HEK293 (cell line): ENCODE measurements around the gene PDE4A.

ENCODE experiments used
- ATF2 ChIP-seq: fragments of 450-650 bp; formaldehyde crosslinking; IDR thresholded peaks from 2 replicates; pipeline ENCODE4 v1.5.1; 2016; ENCODE audit warnings: missing biosample characterization, missing genetic modification characterization, low read depth
- BCL11A ChIP-seq: fragments of 450-650 bp; formaldehyde crosslinking; IDR thresholded peaks from 2 replicates; pipeline ENCODE4 v1.5.1; 2016; ENCODE audit warnings: low read depth, missing biosample characterization, missing genetic modification characterization
- PBX3 ChIP-seq: sonication (generic); formaldehyde crosslinking; IDR thresholded peaks from 2 replicates; pipeline ENCODE4 v1.8.1; 2022; ENCODE audit warnings: mild to moderate bottlenecking, moderate library complexity, missing genetic modification reagents

- TF ChIP-seq PBX3 (CRISPR knock-in tag), result no peak
- no peak for TF ChIP-seq BCL11A
- no peak for TF ChIP-seq ATF2 (tag by site-specific recombination)
These were observed 33.9 kb downstream of the PDE4A start for GRCh38 chr19:10454267-10454666.
